Neural progenitor cell (in vitro differentiated cells): Measurements from ENCODE around the gene MEOX1. TPM values are rescaled to one million over a fixed set of nuclear protein-coding genes. Genes with fewer than 3 reads are reported as not detected.

Source experiments
- DNase-seq: peaks from one replicate; pipeline ENCODE4 v3.0.0-alpha.2; 2016; ENCODE audit warnings: low spot score
- H2AFZ ChIP-seq: fragments of 200-600 bp; sonication (generic); replicated peaks from 2 replicates; pipeline ENCODE4 v1.6.1; 2016; ENCODE audit warnings: antibody characterized with exemption
- H3F3A ChIP-seq: fragments of 200-600 bp; sonication (generic); 2 replicates; pipeline ENCODE4 v1.6.1; 2016; ENCODE audit warnings: antibody characterized with exemption, low read depth
- H3K27ac ChIP-seq: fragments of 200-600 bp; sonication (generic); 2 replicates; pipeline ENCODE4 v1.5.1; 2016; ENCODE audit warnings: mild to moderate bottlenecking
- H3K27me3 ChIP-seq: fragments of 200-600 bp; sonication (generic); 2 replicates; pipeline ENCODE4 v1.6.1; 2016; ENCODE audit warnings: mild to moderate bottlenecking, moderate library complexity
- H3K36me3 ChIP-seq: fragments of 200-600 bp; sonication (generic); 2 replicates; pipeline ENCODE4 v1.5.1; 2016
- H3K4me1 ChIP-seq: fragments of 200-600 bp; sonication (generic); 2 replicates; pipeline ENCODE4 v1.6.1; 2016; ENCODE audit warnings: mixed run types
- H3K4me2 ChIP-seq: fragments of 200-600 bp; sonication (generic); 2 replicates; pipeline ENCODE4 v1.6.1; 2016
- H3K4me3 ChIP-seq: fragments of 200-600 bp; sonication (generic); 2 replicates; pipeline ENCODE4 v1.5.1; 2016
- H3K79me2 ChIP-seq: fragments of 200-600 bp; sonication (generic); 2 replicates; pipeline ENCODE4 v1.6.1; 2016; ENCODE audit warnings: low read depth
- H3K9ac ChIP-seq: fragments of 200-600 bp; sonication (generic); 2 replicates; pipeline ENCODE4 v1.6.1; 2016
- H3K9me3 ChIP-seq: fragments of 200-600 bp; sonication (generic); 2 replicates; pipeline ENCODE4 v1.5.1; 2016; ENCODE audit warnings: low read depth
- H4K20me1 ChIP-seq: fragments of 200-600 bp; sonication (generic); 2 replicates; pipeline ENCODE4 v1.6.1; 2016; ENCODE audit warnings: low read depth
- H3K27ac Mint-ChIP-seq: 3 replicates; pipeline ENCODE4 v1.8.0; 2021; ENCODE audit warnings: mixed read lengths
- H3K27me3 Mint-ChIP-seq: 2 replicates; pipeline ENCODE4 v1.8.0; 2022; ENCODE audit warnings: low read depth, mild to moderate bottlenecking, inconsistent platforms, moderate library complexity, mixed read lengths; ENCODE audit not compliant: insufficient read depth
- H3K36me3 Mint-ChIP-seq: 3 replicates; pipeline ENCODE4 v1.8.0; 2021; ENCODE audit warnings: mixed read lengths
- H3K4me1 Mint-ChIP-seq: 3 replicates; pipeline ENCODE4 v1.8.0; 2021; ENCODE audit warnings: mixed read lengths
- H3K4me3 Mint-ChIP-seq: 3 replicates; pipeline ENCODE4 v1.8.0; 2021; ENCODE audit warnings: mild to moderate bottlenecking, moderate library complexity, mixed read lengths
- H3K9me3 Mint-ChIP-seq: 3 replicates; pipeline ENCODE4 v1.8.0; 2020; ENCODE audit warnings: mixed read lengths
- CTCF ChIP-seq: fragments of 200-600 bp; sonication (generic); IDR thresholded peaks from 2 replicates; pipeline ENCODE4 v1.5.1; 2017; ENCODE audit warnings: antibody characterized with exemption, mild to moderate bottlenecking
- EZH2 ChIP-seq: fragments of 200-600 bp; sonication (generic); IDR thresholded peaks from 2 replicates; pipeline ENCODE4 v1.6.1; 2017; ENCODE audit warnings: antibody characterized with exemption, mild to moderate bottlenecking, moderate library complexity
- EZH2phosphoT487 ChIP-seq: fragments of 200-600 bp; sonication (generic); IDR thresholded peaks from 2 replicates; pipeline ENCODE4 v1.6.1; 2017; ENCODE audit warnings: antibody characterized with exemption
- total RNA-seq: library from RNA; depleted of rRNA; stranded (reverse); fragments of >200 nt; gene quantifications from 2 replicates; pipeline ENCODE4 v1.2.3, GENCODE V29; 2015; ENCODE audit warnings: low replicate concordance

Gene MEOX1
- total RNA-seq, 1 donor from 2014 or later, result not detected

GRCh38 chr17:43698678-43699437 lies 37.1 kb upstream of the MEOX1 start:
- no peak for TF ChIP-seq EZH2phosphoT487
- no peak for TF ChIP-seq EZH2
- TF ChIP-seq CTCF, result no peak
- H3K79me2 ChIP-seq, result no peaks in the 10 kb centered on the region
- no peaks in the 10 kb centered on the region for H3K36me3 ChIP-seq
- DNase-seq, result no peak
- H2AFZ ChIP-seq, result no peak overlapping the region
- Mint-ChIP-seq H3K27ac (no peak overlapping the region), H3K9me3 (no peaks in the 10 kb centered on the region), H3K4me3 (no peak overlapping the region), H3K4me1 (peaks cover 43% of the 10 kb centered on the region), H3K36me3 (no peaks in the 10 kb centered on the region), H3K27me3 (peaks cover 5% of the 10 kb centered on the region)
- no peak overlapping the region for H3K27ac ChIP-seq
- H3K9me3 ChIP-seq, result no peaks in the 10 kb centered on the region
- H3F3A ChIP-seq, result peaks cover 5% of the 10 kb centered on the region
- no peak overlapping the region for H3K4me3 ChIP-seq
- no peaks in the 10 kb centered on the region for H4K20me1 ChIP-seq
- no peak overlapping the region for H3K4me2 ChIP-seq
- H3K27me3 ChIP-seq, result no peaks in the 10 kb centered on the region
- no peak overlapping the region for H3K9ac ChIP-seq
- H3K4me1 ChIP-seq, result peaks cover 12% of the 10 kb centered on the region

- Mint-ChIP-seq H3K36me3 (no peaks in the 10 kb centered on the region), H3K27ac (no peak overlapping the region), H3K4me1 (peaks cover 37% of the 10 kb centered on the region), H3K9me3 (no peaks in the 10 kb centered on the region), H3K4me3 (no peak overlapping the region), H3K27me3 (peaks cover 2% of the 10 kb centered on the region)
- H2AFZ ChIP-seq, result no peak overlapping the region
- no peaks in the 10 kb centered on the region for H3K27me3 ChIP-seq
- H3K9me3 ChIP-seq, result no peaks in the 10 kb centered on the region
- no peak overlapping the region for H3K4me3 ChIP-seq
- TF ChIP-seq EZH2 (no peak), CTCF (no peak), EZH2phosphoT487 (no peak)
- DNase-seq, result no peak
- H3K4me1 ChIP-seq, result peaks cover 12% of the 10 kb centered on the region
- H3K9ac ChIP-seq, result no peak overlapping the region
- H3K79me2 ChIP-seq, result no peaks in the 10 kb centered on the region
- peaks cover 1% of the 10 kb centered on the region for H3F3A ChIP-seq
- H3K4me2 ChIP-seq, result no peak overlapping the region
- H3K27ac ChIP-seq, result no peak overlapping the region
- H4K20me1 ChIP-seq, result no peaks in the 10 kb centered on the region
- H3K36me3 ChIP-seq, result no peaks in the 10 kb centered on the region
Observed at GRCh38 chr17:43697937-43698336, 36.2 kb upstream of the MEOX1 start.

GRCh38 chr17:43696891-43697290 lies 35.2 kb upstream of the MEOX1 start:
- Histone ChIP-seq H3K4me3 (no peak overlapping the region), H2AFZ (no peak overlapping the region), H3K27ac (no peak overlapping the region), H3K36me3 (no peaks in the 10 kb centered on the region), H3K4me2 (no peak overlapping the region), H3K79me2 (no peaks in the 10 kb centered on the region), H3F3A (no peaks in the 10 kb centered on the region), H3K4me1 (peaks cover 12% of the 10 kb centered on the region), H4K20me1 (no peaks in the 10 kb centered on the region), H3K9ac (no peak overlapping the region), H3K27me3 (no peaks in the 10 kb centered on the region), H3K9me3 (no peaks in the 10 kb centered on the region)
- no peak for DNase-seq
- H3K36me3 Mint-ChIP-seq, result no peaks in the 10 kb centered on the region
- H3K9me3 Mint-ChIP-seq, result no peaks in the 10 kb centered on the region
- no peak overlapping the region for H3K4me3 Mint-ChIP-seq
- H3K27ac Mint-ChIP-seq, result peak overlapping the region; percentile 40
- TF ChIP-seq CTCF (no peak), EZH2phosphoT487 (no peak), EZH2 (no peak)
- H3K4me1 Mint-ChIP-seq, result peaks cover 31% of the 10 kb centered on the region
- peaks cover 2% of the 10 kb centered on the region for H3K27me3 Mint-ChIP-seq
